ENCODE measurements around the gene ATP6V0E1. TPM values are rescaled to one million over a fixed set of nuclear protein-coding genes. Genes with fewer than 3 reads are reported as not detected.

ATP6V0E1 gene
- total and polyA plus RNA-seq, 2 of the 8 experiments (the other 6 are each of a cell fraction or from before 2014, with no cell fraction given) = 108 to 134 TPM

DNA sequence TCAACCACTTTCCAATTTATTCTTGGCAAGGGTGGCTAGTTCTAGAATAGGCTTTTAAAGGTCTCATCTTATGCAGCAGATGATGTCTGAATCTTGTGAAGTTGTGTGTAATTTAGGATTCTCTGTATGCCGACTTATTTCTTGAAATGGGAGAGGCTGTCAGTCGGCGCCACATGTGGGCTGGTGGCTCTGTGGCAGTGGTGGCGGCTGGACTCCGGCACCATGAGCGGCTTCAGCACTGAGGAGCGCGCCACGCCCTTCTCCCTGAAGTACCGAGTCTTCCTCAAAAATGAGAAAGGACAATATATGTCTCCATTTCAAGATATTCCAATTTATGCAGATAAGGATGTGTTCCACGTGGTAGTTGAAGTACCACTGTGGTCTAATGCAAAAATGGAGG, 8.3 kb upstream of the ATP6V0E1 start:
- Histone ChIP-seq H3K9ac (replicated peaks in 1 of 4; ENCODE audit: extremely low read depth in 1 of 4, low read depth in 3 of 4, low read length in 3 of 4) (no peak overlapping the region), H3K4me2 (ENCODE audit: insufficient read depth in 1 of 2, low read depth in 2 of 2, low read length in 2 of 2) (no peak overlapping the region), H4K20me1 (replicated peaks in 1 of 2; ENCODE audit: control insufficient read depth in 1 of 2, insufficient read depth in 2 of 2, low read length in 2 of 2) (no peaks in the 10 kb centered on the region), H3K9me3 (ENCODE audit: insufficient read depth in 2 of 2, low read depth in 1 of 2, low read length in 1 of 2) (no peaks in the 10 kb centered on the region), H3K23ac (ENCODE audit: insufficient read length) (no peak overlapping the region), H3K27me3 (replicated peaks in 1 of 4; ENCODE audit: control insufficient read depth in 3 of 4, extremely low read depth in 1 of 4, insufficient read depth in 3 of 4, low read length in 3 of 4) (no peaks in the 10 kb centered on the region), H3K14ac (ENCODE audit: insufficient read length) (no peak overlapping the region), H3K79me2 (ENCODE audit: control insufficient read depth in 1 of 2, insufficient read depth in 2 of 2, low read length in 2 of 2) (no peaks in the 10 kb centered on the region), H2BK15ac (ENCODE audit: low read length) (no peak overlapping the region), H2AK5ac (ENCODE audit: low read depth, low read length) (no peak overlapping the region), H3K4ac (replicated peaks; ENCODE audit: insufficient read length, low read depth, low read length) (no peak overlapping the region), H2BK120ac (replicated peaks; ENCODE audit: low read depth, low read length) (no peak overlapping the region), H3K56ac (replicated peaks; ENCODE audit: insufficient read length, low read depth, low read length) (no peak overlapping the region), H4K5ac (ENCODE audit: insufficient read length, low read depth, low read length) (no peak overlapping the region), H3K4me1 (replicated peaks in 1 of 4; ENCODE audit: control insufficient read depth in 3 of 4, insufficient read depth in 4 of 4, low read length in 3 of 4) (no peaks in the 10 kb centered on the region), H3K18ac (ENCODE audit: extremely low read depth, low read length) (no peak overlapping the region), H2BK5ac (ENCODE audit: low read depth, low read length) (no peak overlapping the region), H3K79me1 (ENCODE audit: low read depth, low read length) (no peaks in the 10 kb centered on the region), H4K91ac (replicated peaks; ENCODE audit: insufficient read length, low read length) (no peak overlapping the region), H3K23me2 (ENCODE audit: low read depth, low read length) (no peaks in the 10 kb centered on the region), H3K27ac (ENCODE audit: low read depth, low read length) (no peak overlapping the region), H3K36me3 (ENCODE audit: control insufficient read depth in 2 of 4, insufficient read depth in 4 of 4, low read length in 3 of 4) (no peaks in the 10 kb centered on the region), H2AFZ (ENCODE audit: low read length) (no peak overlapping the region), H2BK20ac (ENCODE audit: low read length) (no peak overlapping the region), H3K4me3 (ENCODE audit: extremely low read depth in 1 of 4, insufficient read depth in 2 of 4, low read depth in 3 of 4, low read length in 4 of 4) (no peak overlapping the region), H2BK12ac (ENCODE audit: low read depth, low read length) (no peak overlapping the region), H4K8ac (ENCODE audit: extremely low read depth, insufficient read depth, low read length) (no peak overlapping the region)
- DNase-seq (ENCODE audit: low read depth in 1 of 2, low spot score in 2 of 2) (no peak), FAIRE-seq (no peak)
- POLR2A ChIA-PET (ENCODE audit: partially characterized antibody) = no interaction called here
- 93% methylated on average over 11 of the region's 11 CpGs; no CpG with 5 or more reads in 1 of the 2 experiments for WGBS, 2 experiments (ENCODE audit: extremely low coverage in 1 of 2, insufficient coverage in 1 of 2, insufficient read length in 1 of 2, insufficient replicate concordance in 2 of 2, low coverage in 1 of 2, low lambda C conversion rate in 2 of 2, missing lambda C conversion rate in 1 of 2)
- CTCF ChIA-PET (ENCODE audit: partially characterized antibody) = no interaction called here
- TF ChIP-seq CHD2 (IDR thresholded peaks at IDR 0.05; ENCODE audit: low read length) = no peak
- no peak for TF ChIP-seq GABPA (IDR thresholded peaks at IDR 0.05; ENCODE audit: borderline replicate concordance, insufficient read depth, low read length)
- TF ChIP-seq EP300 (IDR thresholded peaks at IDR 0.05; ENCODE audit: borderline replicate concordance in 1 of 2, low read depth in 2 of 2, low read length in 2 of 2) = no peak
- TF ChIP-seq SP1 (IDR thresholded peaks at IDR 0.05; ENCODE audit: low read depth, low read length) = no peak
- no peak for TF ChIP-seq TCF12 (IDR thresholded peaks at IDR 0.05; ENCODE audit: low read depth, low read length)
- no peak for TF ChIP-seq SIRT6 (IDR thresholded peaks at IDR 0.05; ENCODE audit: low read length)
- TF ChIP-seq, protein P1, sequence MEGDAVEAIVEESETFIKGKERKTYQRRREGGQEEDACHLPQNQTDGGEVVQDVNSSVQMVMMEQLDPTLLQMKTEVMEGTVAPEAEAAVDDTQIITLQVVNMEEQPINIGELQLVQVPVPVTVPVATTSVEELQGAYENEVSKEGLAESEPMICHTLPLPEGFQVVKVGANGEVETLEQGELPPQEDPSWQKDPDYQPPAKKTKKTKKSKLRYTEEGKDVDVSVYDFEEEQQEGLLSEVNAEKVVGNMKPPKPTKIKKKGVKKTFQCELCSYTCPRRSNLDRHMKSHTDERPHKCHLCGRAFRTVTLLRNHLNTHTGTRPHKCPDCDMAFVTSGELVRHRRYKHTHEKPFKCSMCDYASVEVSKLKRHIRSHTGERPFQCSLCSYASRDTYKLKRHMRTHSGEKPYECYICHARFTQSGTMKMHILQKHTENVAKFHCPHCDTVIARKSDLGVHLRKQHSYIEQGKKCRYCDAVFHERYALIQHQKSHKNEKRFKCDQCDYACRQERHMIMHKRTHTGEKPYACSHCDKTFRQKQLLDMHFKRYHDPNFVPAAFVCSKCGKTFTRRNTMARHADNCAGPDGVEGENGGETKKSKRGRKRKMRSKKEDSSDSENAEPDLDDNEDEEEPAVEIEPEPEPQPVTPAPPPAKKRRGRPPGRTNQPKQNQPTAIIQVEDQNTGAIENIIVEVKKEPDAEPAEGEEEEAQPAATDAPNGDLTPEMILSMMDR (IDR thresholded peaks at IDR 0.05; ENCODE audit: control extremely low read depth in 1 of 3, insufficient read depth in 1 of 3, low read depth in 1 of 3, low read length in 3 of 3) = no peak
- no peak for TF ChIP-seq ZNF274 (IDR thresholded peaks at IDR 0.05; ENCODE audit: borderline replicate concordance, extremely low read depth, low read length)
- no peak for TF ChIP-seq POLR2A (IDR thresholded peaks at IDR 0.05; ENCODE audit: control extremely low read depth in 1 of 2, low read depth in 2 of 2, low read length in 2 of 2)
- no peak for TF ChIP-seq KDM1A (IDR thresholded peaks at IDR 0.05; ENCODE audit: borderline replicate concordance, low read length)
- no peak for TF ChIP-seq EGR1 (IDR thresholded peaks at IDR 0.05; ENCODE audit: borderline replicate concordance, low read depth, low read length)
- TF ChIP-seq JUN (IDR thresholded peaks at IDR 0.05; ENCODE audit: low read depth, low read length) = no peak
- no peak for TF ChIP-seq E2F6 (IDR thresholded peaks at IDR 0.05)
